Stimulated activated CD4-positive, alpha-beta T cell treated with anti-CD3 and anti-CD28 coated beads, Interleukin-2, amount 100 ng/mL, for 24 hours (primary cell): Measurements from ENCODE around the gene ZFP2.
"Not testable (repeated sequence)": the region's sequence is repeated elsewhere in the genome, so short reads cannot be mapped to it uniquely, and the experiment has no call there.

ENCODE experiments used
- DNase-seq, 2 donors: peaks; one replicate each; pipeline ENCODE4 v3.0.0-alpha.2; 2020

ZFP2 gene

GRCh38 chr5:178895615-178896571 is at the start of gene ZFP2:
Gene ZFP2, plus strand, starts transcription at chr5:178895913. Its CDS starts 35,401 bp downstream, at chr5:178931314.
- DNase-seq, result peak; percentile 20 to 46

- DNase-seq, result no peak
Observed at GRCh38 chr5:178849316-178849715, 46.4 kb upstream of the ZFP2 start.

- DNase-seq, result no peak
Observed at GRCh38 chr5:178851951-178852350, 43.8 kb upstream of the ZFP2 start.

- no peak for DNase-seq
Observed at GRCh38 chr5:178854284-178854683, 41.4 kb upstream of the ZFP2 start.

GRCh38 chr5:178859625-178860521 is 35.8 kb upstream of the ZFP2 start, which contains the start of gene ZNF354B:
Gene ZNF354B, plus strand, starts transcription at chr5:178859953. Its CDS starts 1,095 bp downstream, at chr5:178861048.
- DNase-seq, result peak; percentile 81 to 83

- DNase-seq, result not testable (repeated sequence)
Observed at GRCh38 chr5:178860615-178861014, 35.1 kb upstream of the ZFP2 start.

GRCh38 chr5:178861627-178862026 is 34.1 kb upstream of the ZFP2 start:
- no peak for DNase-seq

- DNase-seq, result no peak
Observed at GRCh38 chr5:178866946-178867345, 28.8 kb upstream of the ZFP2 start.

GRCh38 chr5:178869577-178869976 is 26.1 kb upstream of the ZFP2 start:
- DNase-seq, result no peak

- no peak for DNase-seq
Observed at GRCh38 chr5:178870411-178870810, 25.3 kb upstream of the ZFP2 start.

GRCh38 chr5:178872302-178872701 is 23.4 kb upstream of the ZFP2 start:
- no peak for DNase-seq

GRCh38 chr5:178883115-178883694 is 12.5 kb upstream of the ZFP2 start:
- DNase-seq, result not testable (repeated sequence)

GRCh38 chr5:178883815-178884430 is 11.8 kb upstream of the ZFP2 start:
- no peak for DNase-seq

- no peak for DNase-seq
Observed at GRCh38 chr5:178899289-178899688, 3.6 kb downstream of the ZFP2 start.

- DNase-seq, result no peak
Observed at GRCh38 chr5:178902849-178903248, 7.1 kb downstream of the ZFP2 start.

- DNase-seq, result no peak
Observed at GRCh38 chr5:178931846-178932760, 36.4 kb downstream of the ZFP2 start.

- no peak for DNase-seq
Observed at GRCh38 chr5:178940569-178941360, 45.1 kb downstream of the ZFP2 start, which contains the start of gene ZNF454. Gene ZNF454, plus strand, starts transcription at chr5:178941198. Its CDS starts 1,594 bp downstream, at chr5:178942792.

GRCh38 chr5:178941361-178941760 is 45.6 kb downstream of the ZFP2 start:
- DNase-seq, result no peak

GRCh38 chr5:178965465-178966055 is 69.8 kb downstream of the ZFP2 start:
- no peak for DNase-seq

- DNase-seq, result no peak
Observed at GRCh38 chr5:178981381-178981780, 85.7 kb downstream of the ZFP2 start.
